Measurements from ENCODE around the gene NUP205.
A peak's percentile ranks its signal among the peaks of the same experiment; 100 is the strongest.
"Not testable (repeated sequence)": the region's sequence is repeated elsewhere in the genome, so short reads cannot be mapped to it uniquely, and the experiment has no call there.

The NUP205 gene

GRCh38 chr7:135670179-135670578, 112.5 kb downstream of the NUP205 start:
- peak; percentile 84 for DNase-seq

- peak; percentile 74 for DNase-seq
Measured at GRCh38 chr7:135672560-135673359, 115.0 kb downstream of the NUP205 start.

- DNase-seq: peak; percentile 73
Measured at GRCh38 chr7:135673360-135673706, 115.6 kb downstream of the NUP205 start.

GRCh38 chr7:135678612-135679575, 121.2 kb downstream of the NUP205 start:
- peak; percentile 20 for DNase-seq

- no peak for DNase-seq
Measured at GRCh38 chr7:135681762-135682161, 124.0 kb downstream of the NUP205 start.

DNA sequence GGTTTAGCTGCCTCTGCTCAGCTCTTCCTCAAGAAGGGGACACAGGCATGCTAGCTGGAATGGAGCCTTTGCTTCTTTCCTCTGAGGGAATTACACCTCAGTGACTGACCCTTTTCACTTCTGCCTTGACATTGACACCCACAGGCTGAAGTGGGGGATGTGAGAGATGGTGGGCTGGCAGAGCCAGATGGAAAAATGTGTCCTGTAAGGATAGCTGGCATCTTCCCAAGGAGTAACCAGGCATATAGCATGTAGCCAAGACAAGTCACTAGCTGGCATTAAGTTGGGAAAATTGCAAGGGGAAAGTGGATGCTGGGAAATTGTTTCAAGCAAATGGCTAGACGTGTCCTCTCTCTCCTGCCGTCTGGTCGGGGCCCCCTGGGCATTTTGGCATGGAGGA, 124.5 kb downstream of the NUP205 start:
- no peak for DNase-seq

DNA sequence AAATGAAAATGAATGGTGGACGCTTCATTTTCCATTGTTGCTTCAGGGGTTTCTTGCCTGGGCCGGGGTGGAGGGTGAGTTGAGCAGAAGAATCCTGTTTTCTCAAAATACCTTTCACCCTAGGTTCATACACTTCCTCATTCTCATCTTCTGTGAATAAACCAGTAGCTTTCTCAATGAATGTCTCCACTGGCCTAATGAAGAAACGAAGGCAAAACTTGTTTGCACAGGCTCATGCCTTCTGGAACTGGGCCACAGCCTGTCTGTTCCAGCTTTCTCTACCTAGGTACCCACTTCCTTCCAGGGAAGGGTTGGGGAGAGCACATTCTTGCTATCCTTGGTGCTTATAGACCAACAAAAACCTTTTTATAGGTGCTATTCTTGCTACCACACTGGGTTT, 125.9 kb downstream of the NUP205 start:
- no peak for DNase-seq

- peak; percentile 75 for DNase-seq
Measured at GRCh38 chr7:135684136-135684535, 126.4 kb downstream of the NUP205 start.

GRCh38 chr7:135684699-135685098, 127.0 kb downstream of the NUP205 start:
- DNase-seq: no peak

DNA sequence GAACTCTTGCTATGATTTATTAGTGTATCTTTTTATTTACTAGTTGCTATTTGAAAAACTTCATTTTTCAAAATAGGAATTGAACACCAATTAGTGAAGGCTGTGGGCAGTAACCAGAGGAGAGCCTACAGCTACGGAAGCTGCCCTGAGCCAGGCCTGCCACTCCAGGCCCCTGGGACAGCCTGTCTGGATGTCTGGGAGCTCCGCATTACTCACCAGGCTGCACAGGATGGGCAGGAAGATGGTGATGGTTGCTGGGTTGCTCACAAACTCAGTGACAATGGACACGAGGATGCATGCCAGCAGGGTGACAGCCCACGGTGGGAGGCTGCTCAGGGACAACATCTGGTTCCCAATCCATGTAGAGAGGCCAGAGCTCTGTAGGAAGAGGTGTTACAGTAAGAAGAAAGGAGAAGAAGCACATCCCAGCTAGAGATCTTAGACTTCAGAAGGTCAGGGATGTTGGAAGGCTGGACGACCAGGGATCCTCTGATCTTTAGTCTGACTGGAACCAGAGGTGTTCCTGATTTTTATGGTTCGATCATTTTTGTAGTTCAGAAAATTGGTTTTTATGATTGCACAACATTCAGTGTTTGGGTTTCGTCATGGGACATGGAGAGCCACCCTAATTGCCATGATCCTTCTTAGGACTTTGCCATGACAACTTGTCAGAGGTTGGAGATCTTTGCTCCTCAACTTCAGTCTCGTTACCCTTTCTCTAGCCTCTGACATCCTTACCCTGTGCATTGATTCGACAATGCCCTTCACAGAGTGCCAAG, 127.8 kb downstream of the NUP205 start:
- peak; percentile 88 for DNase-seq

- DNase-seq: no peak
Measured at GRCh38 chr7:135687466-135687865, 129.7 kb downstream of the NUP205 start.

DNA sequence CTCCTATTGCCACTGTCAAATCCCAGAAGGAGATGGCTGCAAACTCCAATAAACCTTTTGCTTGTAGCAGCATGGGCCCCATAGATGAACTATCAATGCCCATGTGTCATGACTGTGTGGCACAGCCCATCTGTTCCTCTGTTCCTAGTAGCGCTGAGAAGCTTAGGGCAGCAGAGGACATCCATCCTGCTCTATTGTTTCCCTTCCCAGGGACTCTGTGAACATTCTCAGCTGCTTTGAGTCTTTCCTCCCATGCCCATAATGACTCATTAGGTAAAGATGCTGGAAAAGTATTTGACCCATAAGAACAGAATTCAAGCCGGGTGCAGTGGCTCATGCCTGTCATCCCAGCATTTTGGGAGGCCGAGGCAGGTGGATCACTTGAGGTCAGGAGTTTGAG, 132.8 kb downstream of the NUP205 start:
- DNase-seq: peak; percentile 90

- peak; percentile 64 for DNase-seq
Measured at GRCh38 chr7:135692055-135692454, 134.3 kb downstream of the NUP205 start.

GRCh38 chr7:135692606-135693005, 134.9 kb downstream of the NUP205 start:
- DNase-seq: not testable (repeated sequence)

DNA sequence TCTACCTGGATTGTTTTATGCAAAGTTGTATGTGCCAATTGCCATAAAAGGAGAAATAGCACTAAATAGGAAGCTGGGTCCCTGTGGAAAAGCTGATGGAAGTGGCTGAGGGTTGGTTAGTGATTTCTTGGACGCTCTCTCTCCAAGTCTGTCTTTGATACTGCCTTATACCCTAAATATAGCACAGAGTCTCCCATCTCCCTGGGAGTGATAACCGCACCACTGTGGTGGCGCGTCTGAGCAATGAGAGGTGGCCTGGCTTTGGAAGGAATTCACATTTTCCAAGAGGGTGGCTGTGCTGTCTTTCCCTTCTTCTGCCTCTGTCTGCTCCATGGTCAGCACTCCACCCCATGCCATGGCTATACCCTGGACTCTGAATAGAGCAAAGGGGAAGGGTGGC, 135.8 kb downstream of the NUP205 start:
- DNase-seq: no peak

GRCh38 chr7:135697276-135698049, 139.7 kb downstream of the NUP205 start:
- no peak for DNase-seq
